Panc1 (cell line): Measurements from ENCODE around the gene ATP2B1.

Experiments used
- CTCF ChIP-seq: fragments of 450-650 bp; IDR thresholded peaks from 2 replicates; pipeline ENCODE4 v1.5.1; 2017; ENCODE audit warnings: mild to moderate bottlenecking
- POLR2AphosphoS5 ChIP-seq: IDR thresholded peaks from 2 replicates; pipeline ENCODE4 v1.6.1; 2012; ENCODE audit warnings: mild to moderate bottlenecking, low read depth, low read length, moderate library complexity
- SIN3A ChIP-seq: IDR thresholded peaks from 2 replicates; pipeline ENCODE4 v1.6.1; 2012; ENCODE audit warnings: low read depth, mild to moderate bottlenecking, low read length, moderate library complexity, borderline replicate concordance; ENCODE audit not compliant: insufficient read depth
- TCF7L2 ChIP-seq: IDR thresholded peaks from 2 replicates; pipeline ENCODE4 v1.6.1; 2011; ENCODE audit warnings: mild to moderate bottlenecking, low read depth, low read length, inconsistent platforms
- TF ChIP-seq, protein P1 (sequence below), 2 experiments: IDR thresholded peaks; 2 replicates each; pipeline ENCODE4 v1.6.1; 2011 to 2012; ENCODE audit warnings: low read depth in 2 of 2, control low read depth in 1 of 2, low read length in 1 of 2, mild to moderate bottlenecking in 1 of 2, moderate library complexity in 1 of 2; ENCODE audit not compliant: insufficient read depth in 1 of 2

DNA sequence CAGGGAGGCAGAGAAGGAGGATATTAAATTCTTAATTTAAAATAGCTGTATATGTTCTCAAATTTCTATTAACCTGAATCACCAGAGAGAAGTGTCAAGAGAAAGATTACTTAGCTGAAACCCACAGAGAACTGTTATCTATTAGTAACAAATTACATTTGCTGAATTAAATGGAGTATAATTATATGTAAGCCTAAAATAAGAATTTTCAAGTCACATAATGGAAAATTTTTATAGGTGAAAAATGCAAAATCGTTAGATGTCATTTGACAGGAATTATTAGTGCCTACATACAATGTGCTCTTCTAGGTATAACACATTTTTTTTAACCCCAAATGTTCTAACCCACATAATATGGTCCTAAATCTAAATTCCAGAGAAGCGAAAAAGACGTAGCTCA lies 4.1 kb upstream of the ATP2B1 start:
- no peak for TF ChIP-seq CTCF
- TF ChIP-seq POLR2AphosphoS5, result no peak
- TF ChIP-seq SIN3A, result no peak
- no peak for TF ChIP-seq TCF7L2
- TF ChIP-seq, protein P1, sequence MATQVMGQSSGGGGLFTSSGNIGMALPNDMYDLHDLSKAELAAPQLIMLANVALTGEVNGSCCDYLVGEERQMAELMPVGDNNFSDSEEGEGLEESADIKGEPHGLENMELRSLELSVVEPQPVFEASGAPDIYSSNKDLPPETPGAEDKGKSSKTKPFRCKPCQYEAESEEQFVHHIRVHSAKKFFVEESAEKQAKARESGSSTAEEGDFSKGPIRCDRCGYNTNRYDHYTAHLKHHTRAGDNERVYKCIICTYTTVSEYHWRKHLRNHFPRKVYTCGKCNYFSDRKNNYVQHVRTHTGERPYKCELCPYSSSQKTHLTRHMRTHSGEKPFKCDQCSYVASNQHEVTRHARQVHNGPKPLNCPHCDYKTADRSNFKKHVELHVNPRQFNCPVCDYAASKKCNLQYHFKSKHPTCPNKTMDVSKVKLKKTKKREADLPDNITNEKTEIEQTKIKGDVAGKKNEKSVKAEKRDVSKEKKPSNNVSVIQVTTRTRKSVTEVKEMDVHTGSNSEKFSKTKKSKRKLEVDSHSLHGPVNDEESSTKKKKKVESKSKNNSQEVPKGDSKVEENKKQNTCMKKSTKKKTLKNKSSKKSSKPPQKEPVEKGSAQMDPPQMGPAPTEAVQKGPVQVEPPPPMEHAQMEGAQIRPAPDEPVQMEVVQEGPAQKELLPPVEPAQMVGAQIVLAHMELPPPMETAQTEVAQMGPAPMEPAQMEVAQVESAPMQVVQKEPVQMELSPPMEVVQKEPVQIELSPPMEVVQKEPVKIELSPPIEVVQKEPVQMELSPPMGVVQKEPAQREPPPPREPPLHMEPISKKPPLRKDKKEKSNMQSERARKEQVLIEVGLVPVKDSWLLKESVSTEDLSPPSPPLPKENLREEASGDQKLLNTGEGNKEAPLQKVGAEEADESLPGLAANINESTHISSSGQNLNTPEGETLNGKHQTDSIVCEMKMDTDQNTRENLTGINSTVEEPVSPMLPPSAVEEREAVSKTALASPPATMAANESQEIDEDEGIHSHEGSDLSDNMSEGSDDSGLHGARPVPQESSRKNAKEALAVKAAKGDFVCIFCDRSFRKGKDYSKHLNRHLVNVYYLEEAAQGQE (IDR thresholded peaks at IDR 0.05; ENCODE audit: insufficient read depth in 1 of 2, low read depth in 2 of 2, low read length in 1 of 2), result no peak
